Testis (tissue), 2 donors: ENCODE results near the gene FLT3LG.

Experiments
- POLR2A ChIP-seq: fragments of 450-650 bp; IDR thresholded peaks from one replicate; pipeline ENCODE4 v1.6.1; 2017; ENCODE audit warnings: antibody characterized with exemption, mild to moderate bottlenecking, moderate library complexity
- TF ChIP-seq, protein P1 (sequence below), 3 experiments: fragments of 450-650 bp in 2 of 3; fragments of 200-600 bp in 1 of 3; sonication (generic) in 1 of 3; IDR thresholded peaks; one replicate each; pipeline ENCODE4 v1.5.1; 2016 to 2019; ENCODE audit warnings: antibody characterized with exemption in 3 of 3, mild to moderate bottlenecking in 2 of 3, moderate library complexity in 1 of 3

GRCh38 chr19:49481020-49481683, 7.1 kb downstream of the FLT3LG start:
- TF ChIP-seq POLR2A = no peak
- TF ChIP-seq, protein P1, sequence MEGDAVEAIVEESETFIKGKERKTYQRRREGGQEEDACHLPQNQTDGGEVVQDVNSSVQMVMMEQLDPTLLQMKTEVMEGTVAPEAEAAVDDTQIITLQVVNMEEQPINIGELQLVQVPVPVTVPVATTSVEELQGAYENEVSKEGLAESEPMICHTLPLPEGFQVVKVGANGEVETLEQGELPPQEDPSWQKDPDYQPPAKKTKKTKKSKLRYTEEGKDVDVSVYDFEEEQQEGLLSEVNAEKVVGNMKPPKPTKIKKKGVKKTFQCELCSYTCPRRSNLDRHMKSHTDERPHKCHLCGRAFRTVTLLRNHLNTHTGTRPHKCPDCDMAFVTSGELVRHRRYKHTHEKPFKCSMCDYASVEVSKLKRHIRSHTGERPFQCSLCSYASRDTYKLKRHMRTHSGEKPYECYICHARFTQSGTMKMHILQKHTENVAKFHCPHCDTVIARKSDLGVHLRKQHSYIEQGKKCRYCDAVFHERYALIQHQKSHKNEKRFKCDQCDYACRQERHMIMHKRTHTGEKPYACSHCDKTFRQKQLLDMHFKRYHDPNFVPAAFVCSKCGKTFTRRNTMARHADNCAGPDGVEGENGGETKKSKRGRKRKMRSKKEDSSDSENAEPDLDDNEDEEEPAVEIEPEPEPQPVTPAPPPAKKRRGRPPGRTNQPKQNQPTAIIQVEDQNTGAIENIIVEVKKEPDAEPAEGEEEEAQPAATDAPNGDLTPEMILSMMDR (IDR thresholded peaks at IDR 0.05) = no peak
